ENCODE data around the gene CAND2.
"Not testable (repeated sequence)": the region's sequence is repeated elsewhere in the genome, so short reads cannot be mapped to it uniquely, and the experiment has no call there.

The CAND2 gene

GRCh38 chr3:12772462-12772861 lies 24.0 kb upstream of the CAND2 start:
- DNase-seq: no peak

DNA sequence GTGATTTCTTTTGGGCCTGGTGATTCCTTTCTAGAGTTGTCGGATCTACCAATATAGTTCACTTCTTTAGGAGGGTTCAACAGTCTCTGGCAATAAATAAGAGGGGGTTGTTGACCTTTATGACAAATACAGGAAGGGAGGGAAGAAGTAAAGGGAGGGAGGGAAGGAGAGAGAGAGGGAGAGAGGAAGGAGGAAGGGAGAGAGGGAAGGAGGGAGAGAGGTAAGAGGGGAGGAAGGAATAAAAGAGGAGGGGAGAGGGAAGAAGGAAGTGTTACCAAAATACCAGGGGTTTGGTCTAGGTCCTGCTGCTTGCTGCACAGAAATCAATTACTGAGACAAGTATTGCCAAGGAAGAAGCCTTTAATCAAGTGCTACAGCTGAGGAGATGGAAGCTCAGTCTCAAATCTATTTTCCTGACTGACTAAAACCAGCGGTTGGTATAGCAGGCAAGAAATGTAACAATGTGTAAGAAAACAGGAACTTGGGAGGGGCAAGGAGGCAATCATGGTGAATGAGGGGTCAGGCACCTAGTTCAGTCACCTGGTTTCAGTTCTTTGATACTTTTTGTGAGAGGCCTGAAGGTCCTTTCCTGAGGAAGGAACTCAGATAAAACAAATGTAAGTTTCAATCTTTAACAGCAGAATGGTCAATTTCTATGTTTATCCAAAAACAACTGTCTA lies 23.3 kb upstream of the CAND2 start:
- DNase-seq: no peak

DNA sequence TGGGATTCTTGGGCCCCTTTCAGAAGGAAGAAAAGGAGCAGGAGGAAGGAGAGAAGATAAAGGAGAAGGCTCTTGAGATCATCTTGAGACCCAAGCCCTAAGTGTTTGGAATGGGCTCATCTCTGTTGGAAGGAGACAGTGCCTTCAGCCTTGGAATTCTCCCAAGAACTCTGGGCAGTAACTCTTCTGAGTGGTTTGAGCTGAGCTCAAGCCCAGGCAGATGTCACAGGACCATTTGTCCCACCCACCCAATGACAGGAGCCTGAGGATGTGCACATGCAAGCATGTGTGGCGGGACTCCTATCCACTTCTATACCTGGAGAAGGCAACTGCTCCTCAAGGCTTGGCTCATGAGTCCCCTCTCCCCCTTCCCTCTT lies 22.8 kb upstream of the CAND2 start:
- DNase-seq: no peak

DNA sequence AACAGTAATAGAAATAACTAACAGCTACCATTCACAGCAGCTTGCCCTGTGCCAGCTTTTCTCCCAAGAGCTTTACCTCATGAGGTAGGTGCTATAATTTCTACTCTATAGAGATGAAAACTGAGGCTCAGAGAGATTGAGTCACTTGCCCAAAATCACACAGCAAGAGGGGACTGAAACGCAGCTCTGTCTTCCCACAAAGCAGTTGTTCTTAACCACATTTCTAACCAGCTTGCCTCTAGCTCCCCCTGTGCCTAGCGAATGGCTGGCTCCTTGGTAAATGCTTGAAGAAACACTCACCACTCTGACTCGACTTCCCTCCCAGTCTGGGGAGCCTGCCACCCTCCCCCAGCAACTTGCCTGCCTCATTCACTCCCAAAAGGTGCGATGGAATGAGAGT lies 21.9 kb upstream of the CAND2 start:
- DNase-seq: no peak

DNA sequence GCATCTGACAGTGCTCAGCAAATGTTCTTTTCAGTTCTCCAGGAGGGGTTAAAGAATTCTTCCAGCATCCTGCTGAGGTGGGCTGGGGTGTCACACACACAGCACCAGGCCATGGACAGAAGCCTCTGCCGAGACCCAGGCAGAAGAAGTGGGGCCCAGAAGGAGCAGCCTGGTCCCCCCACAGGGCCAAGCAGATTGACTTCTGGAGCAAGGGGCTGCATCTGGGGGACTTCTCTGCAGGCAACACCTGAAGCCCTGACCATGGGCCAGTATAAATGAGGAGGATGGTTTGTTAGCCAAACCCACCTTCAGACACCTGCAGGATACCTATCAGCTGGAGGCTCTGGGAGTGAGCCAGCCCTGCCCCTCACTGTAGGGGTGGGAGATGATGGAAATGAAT lies 21.3 kb upstream of the CAND2 start:
- DNase-seq: no peak

GRCh38 chr3:12775970-12776369 lies 20.5 kb upstream of the CAND2 start:
- DNase-seq: not testable (repeated sequence)

DNA sequence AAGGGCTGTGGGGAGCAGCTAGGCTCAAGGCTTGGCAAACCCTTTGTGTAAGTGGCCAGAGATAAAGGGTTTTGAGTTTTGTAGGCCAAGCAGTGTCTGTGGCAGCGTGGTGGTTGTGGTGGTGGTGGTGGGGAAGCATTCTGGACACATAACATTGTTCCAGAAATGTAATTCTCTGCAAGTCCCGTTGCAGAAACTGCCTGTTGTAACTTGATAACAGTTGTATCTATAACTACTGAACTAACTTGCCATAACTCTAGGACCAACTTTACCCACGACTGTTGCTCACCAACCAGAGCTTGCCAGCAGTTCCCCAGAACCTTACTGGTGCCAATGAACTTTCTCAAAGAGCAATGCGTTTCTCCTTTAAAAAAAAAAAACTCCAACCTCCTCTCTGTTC lies 19.3 kb upstream of the CAND2 start:
- no peak for DNase-seq

DNA sequence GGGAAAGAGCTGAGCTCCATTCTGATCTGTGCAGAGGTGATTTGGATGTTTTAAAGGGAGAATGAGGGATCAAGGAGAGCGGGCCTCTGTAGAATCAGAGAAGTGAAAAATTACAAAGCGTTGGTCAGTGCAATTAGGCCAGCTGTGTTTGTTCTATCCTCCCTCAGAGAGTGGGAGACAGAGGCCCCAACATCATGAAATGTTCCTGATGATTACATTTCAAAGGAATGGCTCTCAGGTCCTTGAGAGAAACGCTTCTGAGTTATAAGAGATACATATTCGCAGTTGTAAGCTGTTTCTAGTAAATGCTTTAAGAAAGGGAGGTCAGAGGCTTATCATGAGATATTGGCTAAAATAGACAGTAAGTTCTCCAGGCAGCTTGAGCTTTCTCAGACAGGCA lies 15.7 kb upstream of the CAND2 start:
- DNase-seq: no peak

- DNase-seq: no peak
Measured at GRCh38 chr3:12782172-12782815, 14.2 kb upstream of the CAND2 start.

GRCh38 chr3:12785096-12785495 lies 11.4 kb upstream of the CAND2 start:
- DNase-seq: no peak

DNA sequence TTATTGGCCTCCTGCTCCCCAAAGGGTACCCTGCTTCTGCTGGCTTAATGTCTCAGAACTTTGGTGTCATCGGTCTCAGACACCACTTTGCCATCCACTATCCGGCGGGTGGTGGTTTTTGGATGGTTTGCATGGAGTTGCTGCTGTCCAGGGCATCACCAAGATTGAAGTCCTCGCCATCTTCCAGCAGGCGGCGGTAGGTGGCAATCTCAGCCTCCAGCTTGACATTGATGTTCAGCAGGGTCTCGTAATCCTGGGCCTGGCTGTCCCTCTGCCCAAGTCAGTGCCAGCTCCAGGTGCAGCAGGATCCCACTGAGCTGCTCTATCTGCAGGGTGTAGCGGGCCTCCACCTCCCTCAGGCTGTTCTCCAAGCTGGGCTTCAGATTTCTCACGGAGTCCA lies 9.1 kb upstream of the CAND2 start:
- DNase-seq: peak; percentile 47

GRCh38 chr3:12787967-12788690 lies 8.4 kb upstream of the CAND2 start:
- not testable (repeated sequence) for DNase-seq

DNA sequence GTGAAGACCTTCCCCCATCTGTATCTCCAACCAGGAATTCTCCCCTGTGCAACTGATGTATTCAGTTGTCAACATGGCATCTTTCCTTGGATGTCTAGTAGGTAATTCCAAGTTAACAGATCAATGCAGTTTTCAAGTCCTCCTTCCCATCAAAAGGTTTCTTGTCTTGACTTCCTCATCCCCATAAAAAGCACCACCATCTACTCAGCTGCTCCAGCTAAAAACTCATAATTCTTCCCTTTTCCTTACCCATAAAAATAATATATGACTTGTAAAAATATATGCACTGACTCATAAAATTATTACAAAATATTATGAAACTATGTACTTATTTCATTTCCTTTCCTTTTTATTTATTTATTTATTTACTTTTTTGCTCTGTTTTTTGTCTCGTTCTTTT lies 5.0 kb upstream of the CAND2 start:
- DNase-seq: no peak

GRCh38 chr3:12793701-12794100 lies 2.8 kb upstream of the CAND2 start:
- DNase-seq: no peak

- no peak for DNase-seq
Measured at GRCh38 chr3:12797124-12797891, 828 bp downstream of the CAND2 start.

- no peak for DNase-seq
Measured at GRCh38 chr3:12797892-12798558, 1.5 kb downstream of the CAND2 start.

- no peak for DNase-seq
Measured at GRCh38 chr3:12798559-12799179, 2.2 kb downstream of the CAND2 start.

DNA sequence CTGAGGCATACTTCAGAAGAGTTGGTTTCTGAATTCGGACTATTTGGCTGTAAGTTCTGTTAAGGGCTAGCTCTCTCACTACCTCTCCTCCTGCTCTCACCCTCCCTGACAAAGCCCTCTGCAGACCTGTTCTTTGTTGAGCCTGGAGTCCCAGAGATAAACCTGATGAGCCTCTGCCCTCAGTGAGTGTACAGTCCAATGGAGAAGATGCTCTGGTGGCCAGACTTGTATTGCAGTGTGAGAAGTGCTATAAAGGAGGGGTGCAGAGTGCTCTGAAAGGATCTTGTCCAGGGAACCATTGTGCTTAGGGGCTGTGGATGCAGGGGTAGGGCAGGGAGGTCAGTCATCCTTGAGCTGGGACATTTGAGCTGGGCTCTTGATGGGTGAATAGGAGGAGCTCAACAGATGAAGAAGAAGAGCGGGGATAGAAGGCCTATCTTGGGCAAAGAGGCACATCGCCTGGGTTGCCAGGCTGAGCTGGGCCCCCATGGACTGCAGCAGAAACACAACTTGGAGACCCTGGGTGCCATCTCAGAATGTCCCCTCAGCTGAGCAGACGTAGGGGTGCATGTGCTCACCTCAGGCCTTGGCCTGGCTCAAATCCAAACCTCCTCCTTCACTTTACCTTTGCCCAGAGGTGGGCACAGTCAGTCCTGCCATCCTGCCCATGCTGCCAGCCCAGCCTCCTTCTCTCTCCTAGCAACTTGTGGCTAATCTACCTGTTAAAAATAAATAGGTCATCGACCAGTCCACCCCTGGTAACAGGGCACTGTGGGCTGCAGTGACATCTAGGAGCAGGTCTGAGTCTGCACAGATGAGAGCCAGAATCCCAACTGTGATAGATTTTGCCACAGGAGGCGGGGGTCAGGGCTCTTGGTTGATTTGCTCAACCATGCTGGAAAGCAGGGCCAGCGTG lies 3.3 kb downstream of the CAND2 start:
- DNase-seq: no peak

DNA sequence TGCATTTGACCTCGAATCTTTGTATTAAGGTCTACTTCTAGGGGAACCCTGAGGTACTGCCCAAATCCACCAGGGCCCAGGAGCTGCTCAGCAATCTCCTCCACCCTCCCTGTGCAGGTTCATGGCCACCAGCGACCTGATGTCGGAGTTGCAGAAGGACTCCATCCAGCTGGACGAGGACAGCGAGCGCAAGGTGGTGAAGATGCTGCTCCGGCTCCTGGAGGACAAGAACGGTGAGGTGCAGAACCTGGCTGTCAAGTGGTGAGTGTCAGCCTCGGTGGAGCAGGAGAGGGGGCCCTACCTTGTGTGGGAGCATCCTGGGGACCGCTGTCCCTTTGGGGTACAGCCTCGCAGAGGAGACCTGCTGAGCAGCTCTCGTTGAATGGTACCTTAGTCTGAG lies 6.9 kb downstream of the CAND2 start:
- no peak for DNase-seq

DNA sequence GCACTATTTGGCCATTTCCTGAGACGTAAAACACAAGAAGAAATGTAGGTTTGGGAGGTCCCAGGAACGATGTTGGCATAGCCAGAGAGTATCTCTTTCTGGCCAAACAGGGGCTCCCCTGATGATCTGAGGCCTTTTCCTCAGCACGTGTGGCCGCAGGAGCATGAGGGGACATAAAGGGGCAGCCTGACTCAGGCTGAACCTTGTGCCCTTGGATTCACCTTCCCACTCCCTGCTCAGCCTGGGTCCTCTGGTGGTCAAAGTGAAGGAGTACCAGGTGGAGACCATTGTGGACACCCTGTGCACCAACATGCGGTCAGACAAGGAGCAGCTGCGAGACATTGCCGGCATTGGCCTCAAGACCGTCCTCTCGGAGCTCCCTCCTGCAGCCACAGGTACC lies 10.6 kb downstream of the CAND2 start:
- DNase-seq: no peak

GRCh38 chr3:12807601-12808359 lies 11.3 kb downstream of the CAND2 start:
- no peak for DNase-seq
